GM23338 (cell line): Measurements from ENCODE around the gene AMBRA1. TPM values are rescaled to one million over a fixed set of nuclear protein-coding genes. Genes with fewer than 3 reads are reported as not detected.

Experiments
- ATAC-seq: fragments of 200-7000 bp; cut with Tn5 transposase; 3 replicates; pipeline ENCODE4 v1.9.1; 2020
- DNase-seq: peaks from one replicate; pipeline ENCODE4 v3.0.0-alpha.2; 2015; ENCODE audit warnings: low spot score
- H2AFZ ChIP-seq: fragments of 200-600 bp; sonication (generic); 2 replicates; pipeline ENCODE4 v1.8.0; 2016; ENCODE audit warnings: antibody characterized with exemption, mild to moderate bottlenecking, moderate library complexity
- H3F3A ChIP-seq: fragments of 200-600 bp; sonication (generic); replicated peaks from 2 replicates; pipeline ENCODE4 v1.8.0; 2017; ENCODE audit warnings: antibody characterized with exemption, mixed run types, low read depth
- H3K27ac ChIP-seq: fragments of 200-600 bp; sonication (generic); 2 replicates; pipeline ENCODE4 v1.6.1; 2016; ENCODE audit warnings: low read depth
- H3K27me3 ChIP-seq: fragments of 200-600 bp; sonication (generic); 2 replicates; pipeline ENCODE4 v1.8.0; 2016; ENCODE audit warnings: mild to moderate bottlenecking, mixed run types, moderate library complexity; ENCODE audit not compliant: insufficient read depth
- H3K36me3 ChIP-seq: fragments of 200-600 bp; sonication (generic); 2 replicates; pipeline ENCODE4 v1.8.0; 2016; ENCODE audit warnings: mild to moderate bottlenecking; ENCODE audit not compliant: insufficient read depth
- H3K4me1 ChIP-seq: fragments of 200-600 bp; sonication (generic); 2 replicates; pipeline ENCODE4 v1.8.0; 2016; ENCODE audit warnings: mild to moderate bottlenecking, moderate library complexity; ENCODE audit not compliant: insufficient read depth
- H3K4me2 ChIP-seq: fragments of 200-600 bp; sonication (generic); 2 replicates; pipeline ENCODE4 v1.7.1; 2017; ENCODE audit warnings: mixed run types
- H3K4me3 ChIP-seq: fragments of 200-600 bp; sonication (generic); 2 replicates; pipeline ENCODE4 v1.6.1; 2016; ENCODE audit warnings: mixed run types
- H3K79me2 ChIP-seq: fragments of 200-600 bp; sonication (generic); replicated peaks from 2 replicates; pipeline ENCODE4 v1.8.0; 2017; ENCODE audit warnings: mild to moderate bottlenecking; ENCODE audit not compliant: insufficient read depth
- H3K9me2 ChIP-seq: fragments of 200-600 bp; sonication (generic); 2 replicates; pipeline ENCODE4 v1.8.0; 2017; ENCODE audit not compliant: insufficient read depth
- H4K20me1 ChIP-seq: fragments of 200-600 bp; sonication (generic); replicated peaks from 2 replicates; pipeline ENCODE4 v1.8.0; 2017; ENCODE audit warnings: mild to moderate bottlenecking; ENCODE audit not compliant: insufficient read depth
- H3K27ac Mint-ChIP-seq: 2 replicates; pipeline ENCODE4 v1.8.0; 2020; ENCODE audit warnings: inconsistent platforms, mild to moderate bottlenecking, moderate library complexity, mixed read lengths
- H3K27me3 Mint-ChIP-seq: 3 replicates; pipeline ENCODE4 v1.8.0; 2022; ENCODE audit warnings: low read depth, mild to moderate bottlenecking, moderate library complexity, mixed read lengths, inconsistent platforms; ENCODE audit not compliant: insufficient read depth, poor library complexity
- H3K36me3 Mint-ChIP-seq: 3 replicates; pipeline ENCODE4 v1.8.0; 2021; ENCODE audit warnings: low read depth, mild to moderate bottlenecking, inconsistent platforms, moderate library complexity, mixed read lengths
- H3K4me1 Mint-ChIP-seq: 3 replicates; pipeline ENCODE4 v1.8.0; 2020; ENCODE audit warnings: mild to moderate bottlenecking, inconsistent platforms, mixed read lengths
- H3K4me3 Mint-ChIP-seq: 3 replicates; pipeline ENCODE4 v1.8.0; 2021; ENCODE audit warnings: moderate library complexity, mild to moderate bottlenecking, inconsistent platforms, mixed read lengths
- H3K9me3 Mint-ChIP-seq: 3 replicates; pipeline ENCODE4 v1.8.0; 2020; ENCODE audit warnings: moderate library complexity, mild to moderate bottlenecking, inconsistent platforms, mixed read lengths
- CREB1 ChIP-seq: fragments of 250-450 bp; sonication (Bioruptor Pico); IDR thresholded peaks from 2 replicates; pipeline ENCODE4 v1.5.0; 2020; ENCODE audit warnings: low read depth, mild to moderate bottlenecking, moderate library complexity
- EZH2 ChIP-seq: fragments of 200-600 bp; sonication (generic); IDR thresholded peaks from one replicate; pipeline ENCODE4 v1.8.0; 2017; ENCODE audit warnings: antibody characterized with exemption, mild to moderate bottlenecking, low read depth; ENCODE audit not compliant: unreplicated experiment
- EZH2phosphoT487 ChIP-seq: fragments of 200-600 bp; sonication (generic); IDR thresholded peaks from one replicate; pipeline ENCODE4 v1.8.1; 2018; ENCODE audit warnings: antibody characterized with exemption; ENCODE audit not compliant: unreplicated experiment
- JUNB ChIP-seq: IDR thresholded peaks from one replicate; pipeline ENCODE4 v1.6.1; 2016; ENCODE audit warnings: antibody characterized with exemption; ENCODE audit not compliant: unreplicated experiment
- NANOG ChIP-seq: IDR thresholded peaks from 2 replicates; pipeline ENCODE4 v1.6.1; 2016; ENCODE audit warnings: antibody characterized with exemption, borderline replicate concordance
- STAT1 ChIP-seq: IDR thresholded peaks from one replicate; pipeline ENCODE4 v1.6.1; 2016; ENCODE audit warnings: antibody characterized with exemption; ENCODE audit not compliant: unreplicated experiment
- ZNF114 ChIP-seq: fragments of 250-450 bp; sonication (Bioruptor Pico); IDR thresholded peaks from 2 replicates; pipeline ENCODE4 v1.5.0; 2020; ENCODE audit warnings: mild to moderate bottlenecking, moderate library complexity
- ZNF331 ChIP-seq: fragments of 250-450 bp; sonication (Bioruptor Pico); IDR thresholded peaks from 2 replicates; pipeline ENCODE4 v1.5.0; 2020; ENCODE audit warnings: low read depth, mild to moderate bottlenecking, moderate library complexity
- polyA plus RNA-seq: library from polyadenylated mRNA; unstranded; fragments of >200 nt; fragmentation: Nextera tagmentation; extraction: Ambion mirVana; gene quantifications from 2 replicates; pipeline ENCODE4 v1.2.1, GENCODE V29; 2016
- total RNA-seq: library from RNA; depleted of rRNA; stranded (reverse); fragments of >200 nt; shearing (Covaris generic); gene quantifications from 2 replicates; pipeline ENCODE4 v1.2.3, GENCODE V29; 2014
- TF ChIP-seq, protein P1 (sequence below): fragments of 250-450 bp; sonication (Bioruptor Pico); IDR thresholded peaks from 2 replicates; pipeline ENCODE4 v1.5.0; 2020; ENCODE audit warnings: mild to moderate bottlenecking, moderate library complexity
- TF ChIP-seq, protein P2 (sequence below), 2 experiments: fragments of 200-600 bp in 1 of 2; sonication (generic) in 1 of 2; conservative IDR thresholded peaks; 2 replicates each; pipeline versions ENCODE4 v1.5.1 to v1.6.1; 2016 to 2017; ENCODE audit warnings: antibody characterized with exemption in 2 of 2, low read depth in 2 of 2, mild to moderate bottlenecking in 2 of 2, moderate library complexity in 1 of 2
- TF ChIP-seq, protein P3 (sequence below): IDR thresholded peaks from 2 replicates; pipeline ENCODE4 v1.6.1; 2016; ENCODE audit warnings: antibody characterized with exemption
- TF ChIP-seq, protein P4 (sequence below): IDR thresholded peaks from one replicate; pipeline ENCODE4 v1.6.1; 2018; ENCODE audit warnings: antibody characterized with exemption; ENCODE audit not compliant: unreplicated experiment

The AMBRA1 gene
- total and polyA plus RNA-seq, 2 experiments from 2014 or later: 8.3 to 34.8 TPM

DNA sequence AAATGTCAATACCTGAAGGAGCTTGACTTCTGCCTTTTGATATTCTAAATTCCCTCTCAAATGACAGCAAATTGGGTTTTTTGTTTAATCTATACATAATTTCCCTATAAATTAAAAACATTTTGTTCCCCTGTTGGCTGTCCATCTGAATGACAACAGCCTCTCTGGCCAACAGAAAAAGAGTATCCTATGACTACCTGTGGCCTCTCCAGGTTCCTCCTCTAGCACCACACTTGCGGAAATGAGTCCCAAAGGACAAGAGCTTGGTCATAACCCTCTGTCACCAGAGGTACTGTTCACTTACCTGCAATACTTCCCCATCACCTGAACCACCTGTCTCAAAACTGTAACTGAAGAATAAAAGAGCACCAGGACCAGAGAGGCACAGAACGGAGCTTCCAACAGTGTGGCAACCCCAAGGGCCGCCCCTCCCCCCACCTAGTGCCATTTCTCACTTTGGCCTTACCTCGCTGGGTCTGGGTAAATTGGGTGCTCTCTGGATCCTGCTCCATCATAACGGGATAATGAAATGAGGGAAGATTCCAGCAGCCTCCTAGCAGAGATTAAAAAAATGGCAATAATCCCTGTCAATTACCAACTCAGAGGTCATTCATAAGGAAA, 81.5 kb downstream of the AMBRA1 start:
- TF ChIP-seq ZNF114 (CRISPR knock-in tag) (no peak), EZH2phosphoT487 (no peak), EZH2 (no peak), JUNB (no peak), NANOG (no peak), CREB1 (CRISPR knock-in tag) (no peak), STAT1 (no peak), ZNF331 (CRISPR knock-in tag) (no peak)
- TF ChIP-seq, protein P1, sequence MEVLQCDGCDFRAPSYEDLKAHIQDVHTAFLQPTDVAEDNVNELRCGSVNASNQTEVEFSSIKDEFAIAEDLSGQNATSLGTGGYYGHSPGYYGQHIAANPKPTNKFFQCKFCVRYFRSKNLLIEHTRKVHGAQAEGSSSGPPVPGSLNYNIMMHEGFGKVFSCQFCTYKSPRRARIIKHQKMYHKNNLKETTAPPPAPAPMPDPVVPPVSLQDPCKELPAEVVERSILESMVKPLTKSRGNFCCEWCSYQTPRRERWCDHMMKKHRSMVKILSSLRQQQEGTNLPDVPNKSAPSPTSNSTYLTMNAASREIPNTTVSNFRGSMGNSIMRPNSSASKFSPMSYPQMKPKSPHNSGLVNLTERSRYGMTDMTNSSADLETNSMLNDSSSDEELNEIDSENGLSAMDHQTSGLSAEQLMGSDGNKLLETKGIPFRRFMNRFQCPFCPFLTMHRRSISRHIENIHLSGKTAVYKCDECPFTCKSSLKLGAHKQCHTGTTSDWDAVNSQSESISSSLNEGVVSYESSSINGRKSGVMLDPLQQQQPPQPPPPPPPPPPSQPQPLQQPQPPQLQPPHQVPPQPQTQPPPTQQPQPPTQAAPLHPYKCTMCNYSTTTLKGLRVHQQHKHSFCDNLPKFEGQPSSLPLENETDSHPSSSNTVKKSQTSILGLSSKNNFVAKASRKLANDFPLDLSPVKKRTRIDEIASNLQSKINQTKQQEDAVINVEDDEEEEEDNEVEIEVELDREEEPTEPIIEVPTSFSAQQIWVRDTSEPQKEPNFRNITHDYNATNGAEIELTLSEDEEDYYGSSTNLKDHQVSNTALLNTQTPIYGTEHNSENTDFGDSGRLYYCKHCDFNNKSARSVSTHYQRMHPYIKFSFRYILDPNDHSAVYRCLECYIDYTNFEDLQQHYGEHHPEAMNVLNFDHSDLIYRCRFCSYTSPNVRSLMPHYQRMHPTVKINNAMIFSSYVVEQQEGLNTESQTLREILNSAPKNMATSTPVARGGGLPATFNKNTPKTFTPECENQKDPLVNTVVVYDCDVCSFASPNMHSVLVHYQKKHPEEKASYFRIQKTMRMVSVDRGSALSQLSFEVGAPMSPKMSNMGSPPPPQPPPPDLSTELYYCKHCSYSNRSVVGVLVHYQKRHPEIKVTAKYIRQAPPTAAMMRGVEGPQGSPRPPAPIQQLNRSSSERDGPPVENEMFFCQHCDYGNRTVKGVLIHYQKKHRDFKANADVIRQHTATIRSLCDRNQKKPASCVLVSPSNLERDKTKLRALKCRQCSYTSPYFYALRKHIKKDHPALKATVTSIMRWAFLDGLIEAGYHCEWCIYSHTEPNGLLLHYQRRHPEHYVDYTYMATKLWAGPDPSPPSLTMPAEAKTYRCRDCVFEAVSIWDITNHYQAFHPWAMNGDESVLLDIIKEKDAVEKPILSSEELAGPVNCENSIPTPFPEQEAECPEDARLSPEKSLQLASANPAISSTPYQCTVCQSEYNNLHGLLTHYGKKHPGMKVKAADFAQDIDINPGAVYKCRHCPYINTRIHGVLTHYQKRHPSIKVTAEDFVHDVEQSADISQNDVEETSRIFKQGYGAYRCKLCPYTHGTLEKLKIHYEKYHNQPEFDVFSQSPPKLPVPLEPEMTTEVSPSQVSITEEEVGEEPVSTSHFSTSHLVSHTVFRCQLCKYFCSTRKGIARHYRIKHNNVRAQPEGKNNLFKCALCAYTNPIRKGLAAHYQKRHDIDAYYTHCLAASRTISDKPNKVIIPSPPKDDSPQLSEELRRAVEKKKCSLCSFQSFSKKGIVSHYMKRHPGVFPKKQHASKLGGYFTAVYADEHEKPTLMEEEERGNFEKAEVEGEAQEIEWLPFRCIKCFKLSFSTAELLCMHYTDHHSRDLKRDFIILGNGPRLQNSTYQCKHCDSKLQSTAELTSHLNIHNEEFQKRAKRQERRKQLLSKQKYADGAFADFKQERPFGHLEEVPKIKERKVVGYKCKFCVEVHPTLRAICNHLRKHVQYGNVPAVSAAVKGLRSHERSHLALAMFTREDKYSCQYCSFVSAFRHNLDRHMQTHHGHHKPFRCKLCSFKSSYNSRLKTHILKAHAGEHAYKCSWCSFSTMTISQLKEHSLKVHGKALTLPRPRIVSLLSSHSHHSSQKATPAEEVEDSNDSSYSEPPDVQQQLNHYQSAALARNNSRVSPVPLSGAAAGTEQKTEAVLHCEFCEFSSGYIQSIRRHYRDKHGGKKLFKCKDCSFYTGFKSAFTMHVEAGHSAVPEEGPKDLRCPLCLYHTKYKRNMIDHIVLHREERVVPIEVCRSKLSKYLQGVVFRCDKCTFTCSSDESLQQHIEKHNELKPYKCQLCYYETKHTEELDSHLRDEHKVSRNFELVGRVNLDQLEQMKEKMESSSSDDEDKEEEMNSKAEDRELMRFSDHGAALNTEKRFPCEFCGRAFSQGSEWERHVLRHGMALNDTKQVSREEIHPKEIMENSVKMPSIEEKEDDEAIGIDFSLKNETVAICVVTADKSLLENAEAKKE: no peak
- TF ChIP-seq, protein P2, sequence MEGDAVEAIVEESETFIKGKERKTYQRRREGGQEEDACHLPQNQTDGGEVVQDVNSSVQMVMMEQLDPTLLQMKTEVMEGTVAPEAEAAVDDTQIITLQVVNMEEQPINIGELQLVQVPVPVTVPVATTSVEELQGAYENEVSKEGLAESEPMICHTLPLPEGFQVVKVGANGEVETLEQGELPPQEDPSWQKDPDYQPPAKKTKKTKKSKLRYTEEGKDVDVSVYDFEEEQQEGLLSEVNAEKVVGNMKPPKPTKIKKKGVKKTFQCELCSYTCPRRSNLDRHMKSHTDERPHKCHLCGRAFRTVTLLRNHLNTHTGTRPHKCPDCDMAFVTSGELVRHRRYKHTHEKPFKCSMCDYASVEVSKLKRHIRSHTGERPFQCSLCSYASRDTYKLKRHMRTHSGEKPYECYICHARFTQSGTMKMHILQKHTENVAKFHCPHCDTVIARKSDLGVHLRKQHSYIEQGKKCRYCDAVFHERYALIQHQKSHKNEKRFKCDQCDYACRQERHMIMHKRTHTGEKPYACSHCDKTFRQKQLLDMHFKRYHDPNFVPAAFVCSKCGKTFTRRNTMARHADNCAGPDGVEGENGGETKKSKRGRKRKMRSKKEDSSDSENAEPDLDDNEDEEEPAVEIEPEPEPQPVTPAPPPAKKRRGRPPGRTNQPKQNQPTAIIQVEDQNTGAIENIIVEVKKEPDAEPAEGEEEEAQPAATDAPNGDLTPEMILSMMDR (conservative IDR thresholded peaks at IDR 0.05; ENCODE audit: low read depth in 2 of 2): no peak
- TF ChIP-seq, protein P3, sequence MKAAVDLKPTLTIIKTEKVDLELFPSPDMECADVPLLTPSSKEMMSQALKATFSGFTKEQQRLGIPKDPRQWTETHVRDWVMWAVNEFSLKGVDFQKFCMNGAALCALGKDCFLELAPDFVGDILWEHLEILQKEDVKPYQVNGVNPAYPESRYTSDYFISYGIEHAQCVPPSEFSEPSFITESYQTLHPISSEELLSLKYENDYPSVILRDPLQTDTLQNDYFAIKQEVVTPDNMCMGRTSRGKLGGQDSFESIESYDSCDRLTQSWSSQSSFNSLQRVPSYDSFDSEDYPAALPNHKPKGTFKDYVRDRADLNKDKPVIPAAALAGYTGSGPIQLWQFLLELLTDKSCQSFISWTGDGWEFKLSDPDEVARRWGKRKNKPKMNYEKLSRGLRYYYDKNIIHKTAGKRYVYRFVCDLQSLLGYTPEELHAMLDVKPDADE: no peak
- TF ChIP-seq, protein P4, sequence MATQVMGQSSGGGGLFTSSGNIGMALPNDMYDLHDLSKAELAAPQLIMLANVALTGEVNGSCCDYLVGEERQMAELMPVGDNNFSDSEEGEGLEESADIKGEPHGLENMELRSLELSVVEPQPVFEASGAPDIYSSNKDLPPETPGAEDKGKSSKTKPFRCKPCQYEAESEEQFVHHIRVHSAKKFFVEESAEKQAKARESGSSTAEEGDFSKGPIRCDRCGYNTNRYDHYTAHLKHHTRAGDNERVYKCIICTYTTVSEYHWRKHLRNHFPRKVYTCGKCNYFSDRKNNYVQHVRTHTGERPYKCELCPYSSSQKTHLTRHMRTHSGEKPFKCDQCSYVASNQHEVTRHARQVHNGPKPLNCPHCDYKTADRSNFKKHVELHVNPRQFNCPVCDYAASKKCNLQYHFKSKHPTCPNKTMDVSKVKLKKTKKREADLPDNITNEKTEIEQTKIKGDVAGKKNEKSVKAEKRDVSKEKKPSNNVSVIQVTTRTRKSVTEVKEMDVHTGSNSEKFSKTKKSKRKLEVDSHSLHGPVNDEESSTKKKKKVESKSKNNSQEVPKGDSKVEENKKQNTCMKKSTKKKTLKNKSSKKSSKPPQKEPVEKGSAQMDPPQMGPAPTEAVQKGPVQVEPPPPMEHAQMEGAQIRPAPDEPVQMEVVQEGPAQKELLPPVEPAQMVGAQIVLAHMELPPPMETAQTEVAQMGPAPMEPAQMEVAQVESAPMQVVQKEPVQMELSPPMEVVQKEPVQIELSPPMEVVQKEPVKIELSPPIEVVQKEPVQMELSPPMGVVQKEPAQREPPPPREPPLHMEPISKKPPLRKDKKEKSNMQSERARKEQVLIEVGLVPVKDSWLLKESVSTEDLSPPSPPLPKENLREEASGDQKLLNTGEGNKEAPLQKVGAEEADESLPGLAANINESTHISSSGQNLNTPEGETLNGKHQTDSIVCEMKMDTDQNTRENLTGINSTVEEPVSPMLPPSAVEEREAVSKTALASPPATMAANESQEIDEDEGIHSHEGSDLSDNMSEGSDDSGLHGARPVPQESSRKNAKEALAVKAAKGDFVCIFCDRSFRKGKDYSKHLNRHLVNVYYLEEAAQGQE: no peak
- H3K4me3 Mint-ChIP-seq: peak overlapping the region; percentile 23; the same call in 2 of the 3 replicates
- no peaks in the 10 kb centered on the region for H3K27me3 Mint-ChIP-seq
- Histone ChIP-seq H3K4me3 (peak overlapping the region; percentile 26), H3K4me2 (peak overlapping the region; percentile 64), H3K27ac (peak overlapping the region; percentile 40), H3K27me3 (no peaks in the 10 kb centered on the region), H3K9me2 (no peaks in the 10 kb centered on the region), H3K36me3 (no peaks in the 10 kb centered on the region), H3K4me1 (peaks cover 33% of the 10 kb centered on the region), H4K20me1 (0 out of 2 replicates have a peak, but pooled peaks cover 9% of the 10 kb centered on the region), H2AFZ (no peak overlapping the region), H3F3A (no peaks in the 10 kb centered on the region), H3K79me2 (peaks cover 33% of the 10 kb centered on the region)
- H3K27ac Mint-ChIP-seq: peak overlapping the region; percentile 10; the same call in 1 of the 2 replicates
- H3K9me3 Mint-ChIP-seq: no peaks in the 10 kb centered on the region
- ATAC-seq (peak; percentile 60), DNase-seq (peak; percentile 31)
- peaks cover 33% of the 10 kb centered on the region for H3K4me1 Mint-ChIP-seq
- peaks cover 10% of the 10 kb centered on the region for H3K36me3 Mint-ChIP-seq
